Measurements from ENCODE around the gene ATP8B3. TPM values are rescaled to one million over a fixed set of nuclear protein-coding genes. Genes with fewer than 3 reads are reported as not detected.
A peak's percentile ranks its signal among the peaks of the same experiment; 100 is the strongest.

ATP8B3 gene
- total RNA-seq, 1 experiment from 2014 or later: 7.8 TPM

DNA sequence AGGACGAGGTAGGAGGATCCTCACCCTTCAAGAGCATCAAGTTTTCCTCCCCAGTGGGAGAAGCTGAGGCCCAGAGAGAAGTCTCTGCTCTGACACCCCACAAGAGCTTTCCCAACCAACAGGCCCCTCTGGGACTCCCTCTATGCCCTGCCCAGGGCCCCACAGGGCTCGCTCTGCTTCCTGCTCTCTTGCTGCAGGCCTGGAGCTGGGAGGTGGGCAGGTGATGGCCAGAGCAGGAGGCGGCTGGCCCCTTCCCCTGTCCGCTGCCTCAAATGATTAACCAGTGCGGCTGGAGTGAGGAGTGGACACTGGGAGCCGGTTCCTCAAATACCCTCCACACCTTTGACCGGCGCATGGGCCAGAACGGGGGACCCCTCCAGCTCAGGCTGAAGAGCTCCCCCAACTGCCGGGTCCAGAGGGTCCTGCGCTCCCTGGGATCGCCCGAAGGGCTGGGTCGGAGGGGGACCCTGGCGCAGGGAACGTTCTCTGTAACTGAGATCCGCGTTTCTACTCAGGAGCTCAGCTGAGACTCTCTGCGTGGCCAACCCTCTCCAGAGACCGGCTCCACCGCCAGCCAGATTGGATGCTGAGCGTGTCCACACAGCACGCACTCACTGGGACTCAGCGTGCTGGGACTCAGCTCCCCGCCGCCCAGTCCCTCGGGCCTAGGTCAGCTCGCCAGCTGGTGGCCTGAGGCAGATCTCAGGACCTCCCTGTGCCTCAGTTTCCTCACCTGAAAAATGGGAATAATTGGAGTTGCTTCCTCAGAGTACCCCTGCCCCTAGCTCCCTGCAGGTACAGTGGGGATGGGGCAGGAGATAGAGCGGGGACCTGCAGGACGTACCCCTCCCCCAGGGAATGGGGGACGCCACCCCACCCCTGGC lies 65.4 kb downstream of the ATP8B3 start:
- peak; percentile 49 for DNase-seq (ENCODE audit: low read depth)

DNA sequence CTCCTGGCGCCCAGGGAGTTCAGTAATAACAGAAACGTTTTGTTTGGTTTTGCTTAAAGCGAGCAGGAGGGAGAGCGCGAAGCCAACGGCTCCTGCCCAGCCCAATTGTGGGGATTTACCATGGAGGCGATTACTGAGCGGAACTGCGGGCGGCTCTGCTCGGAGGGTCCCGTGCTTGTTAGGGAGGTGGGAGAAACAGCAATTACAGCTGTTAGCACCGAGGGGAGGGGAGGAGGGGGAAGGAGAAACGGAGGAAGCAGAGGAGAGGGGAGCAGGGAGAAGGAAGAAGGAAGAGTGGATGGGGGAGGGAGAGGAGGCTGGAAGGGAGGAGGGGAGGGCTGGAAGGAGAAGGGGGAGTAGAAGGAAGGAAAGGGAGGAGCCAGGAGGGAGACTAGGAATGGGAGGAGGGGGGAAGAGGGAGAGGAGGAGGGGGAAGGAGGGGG lies 66.5 kb downstream of the ATP8B3 start:
- DNase-seq (ENCODE audit: low read depth): no peak

DNA sequence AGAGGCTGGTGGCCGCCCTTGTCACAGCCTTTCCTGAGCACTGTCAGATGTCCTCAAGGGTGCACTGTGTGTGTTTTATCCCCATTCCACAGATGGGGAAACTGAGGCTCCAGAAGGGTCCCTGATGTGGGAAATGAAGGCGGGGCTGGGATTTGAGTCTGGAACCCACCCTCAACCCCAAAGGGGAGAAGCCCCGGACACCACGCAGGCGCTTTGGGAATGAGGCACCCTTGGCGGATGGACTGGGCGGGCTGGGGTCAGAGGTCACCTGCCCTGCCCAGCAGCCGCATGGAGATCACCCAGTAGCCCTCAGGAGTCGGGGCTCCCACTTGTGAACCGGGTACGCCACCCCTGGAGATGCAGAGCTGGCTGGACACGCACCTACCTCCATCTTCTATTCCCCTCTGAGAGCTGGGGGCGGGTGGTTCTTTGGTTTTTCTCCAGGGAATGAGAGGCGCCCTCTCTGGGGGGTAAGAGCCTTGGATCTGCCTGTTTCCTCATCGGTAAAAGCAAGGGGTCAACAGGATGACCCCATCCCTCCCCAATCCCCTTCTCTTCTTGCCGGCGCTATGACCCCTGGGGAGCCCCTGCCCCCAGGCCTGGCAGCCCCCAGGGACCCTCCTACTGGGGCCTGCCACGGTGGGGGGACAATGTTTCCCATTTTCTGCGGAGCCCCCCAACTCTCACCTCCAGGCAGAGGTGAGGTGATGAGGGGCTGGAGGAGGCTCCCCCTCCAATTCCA lies 67.1 kb downstream of the ATP8B3 start:
- no peak for DNase-seq (ENCODE audit: low read depth)

DNA sequence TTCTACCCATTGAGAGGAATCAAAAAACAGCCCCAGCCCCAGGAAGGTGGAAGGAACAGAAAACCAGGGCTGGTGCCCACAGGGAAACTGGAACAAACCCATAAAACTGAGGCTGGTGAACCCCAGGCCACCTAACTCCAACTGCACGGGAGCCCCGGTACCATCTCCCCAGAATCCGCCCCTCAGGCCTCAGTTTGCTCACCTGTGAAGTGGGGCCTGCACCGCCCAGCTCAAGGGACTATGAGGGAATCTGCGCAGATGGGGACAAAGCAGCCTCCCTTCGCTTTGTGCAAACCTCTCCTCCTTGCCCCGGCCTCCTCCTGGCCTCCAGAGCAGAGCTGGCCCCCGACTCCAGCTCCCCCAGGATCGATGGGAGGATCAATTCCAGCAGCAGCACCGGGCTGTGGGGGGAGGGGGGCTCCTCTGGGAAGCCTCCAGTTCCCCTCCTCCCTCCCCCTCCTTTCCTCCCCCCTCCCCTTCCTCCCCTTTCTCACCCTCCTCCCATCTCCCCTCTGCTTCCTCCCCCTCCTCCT lies 67.9 kb downstream of the ATP8B3 start:
- no peak for DNase-seq (ENCODE audit: low read depth)

DNA sequence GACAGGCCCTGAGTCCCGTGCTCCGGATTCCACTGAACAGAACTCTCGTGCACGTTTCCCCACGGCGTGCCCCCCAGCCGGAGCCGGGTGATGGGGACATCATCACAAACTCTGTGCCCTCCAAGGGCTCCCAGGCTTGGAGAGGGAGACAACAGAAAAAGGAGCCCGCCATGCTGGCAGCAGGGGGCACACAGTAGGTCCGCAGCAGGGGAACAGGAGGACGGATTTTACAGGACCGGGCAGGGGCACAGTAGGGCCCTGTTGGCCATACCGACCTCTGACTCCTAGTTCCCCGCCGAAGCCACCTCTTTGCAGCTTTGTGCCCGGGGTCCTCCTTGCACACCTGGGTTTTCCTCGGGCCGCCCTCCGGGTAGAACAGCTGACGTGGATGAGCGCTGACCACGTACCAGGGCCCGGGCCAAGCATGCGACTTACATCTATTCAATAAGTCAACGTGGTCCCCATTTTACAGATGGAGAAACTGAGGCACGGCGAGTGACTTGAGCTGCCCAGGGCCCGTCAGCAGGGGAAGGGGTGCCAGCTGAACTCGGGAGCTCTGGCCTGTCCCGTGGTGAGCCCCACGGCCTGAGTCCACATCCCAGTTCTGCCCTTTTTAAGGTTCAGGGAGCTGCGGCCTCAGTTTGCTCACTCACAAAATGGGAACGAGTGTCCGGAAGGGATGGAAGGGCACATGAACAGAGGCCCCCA lies 68.9 kb downstream of the ATP8B3 start:
- no peak for DNase-seq (ENCODE audit: low read depth)

DNA sequence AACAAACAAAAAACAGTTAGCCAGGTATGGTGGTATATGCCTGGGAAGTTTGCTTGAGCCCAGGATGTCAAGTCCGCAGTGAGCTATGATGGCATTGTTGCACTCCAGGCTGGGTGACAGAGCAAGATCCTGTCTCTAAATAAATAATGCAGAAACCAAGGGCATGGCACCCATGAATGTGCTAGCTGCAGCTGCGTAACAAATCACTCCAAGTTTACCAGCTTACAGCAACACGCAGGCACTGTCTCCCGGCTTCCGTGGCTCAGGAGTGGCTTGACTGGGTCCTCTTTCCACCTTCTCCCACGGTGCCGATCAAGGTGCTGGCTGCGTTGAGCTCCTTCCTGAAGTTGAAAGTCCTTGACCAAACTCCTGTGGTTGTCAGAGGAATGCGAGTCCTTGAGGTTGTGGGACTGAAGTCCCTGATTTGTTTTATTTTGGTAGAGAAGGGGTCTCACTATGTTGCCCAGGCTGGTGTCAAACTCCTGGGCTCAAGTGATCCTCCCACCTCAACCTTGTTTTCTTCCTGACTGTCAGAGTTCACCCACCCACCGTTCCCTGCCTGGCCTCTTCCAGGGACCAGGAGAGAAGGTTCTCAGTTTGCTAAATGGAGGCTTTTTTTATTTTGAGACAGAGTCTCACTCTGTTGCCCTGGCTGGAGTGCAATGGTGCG lies 72.0 kb downstream of the ATP8B3 start:
- DNase-seq (ENCODE audit: low read depth): no peak

DNA sequence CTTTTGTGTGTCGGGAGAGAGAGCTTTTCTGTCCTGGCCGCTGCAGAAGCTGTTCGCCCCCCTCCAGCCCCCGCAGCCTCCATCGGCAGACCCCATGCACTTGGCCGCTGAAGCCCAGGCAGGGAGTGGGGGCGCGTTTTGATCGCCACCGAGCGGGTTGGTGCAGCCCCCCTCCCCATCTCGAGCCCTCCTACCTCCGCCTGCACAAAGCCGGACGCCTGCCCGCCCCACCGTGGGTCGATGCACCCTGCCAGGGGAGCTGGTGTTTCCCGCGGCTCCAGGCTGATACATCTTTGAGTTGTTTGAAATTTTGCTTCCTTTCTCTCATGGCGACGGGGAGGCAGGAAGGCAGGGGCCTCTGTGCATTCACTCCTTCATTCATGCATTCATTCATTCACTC lies 75.1 kb downstream of the ATP8B3 start:
- DNase-seq (ENCODE audit: low read depth): no peak

DNA sequence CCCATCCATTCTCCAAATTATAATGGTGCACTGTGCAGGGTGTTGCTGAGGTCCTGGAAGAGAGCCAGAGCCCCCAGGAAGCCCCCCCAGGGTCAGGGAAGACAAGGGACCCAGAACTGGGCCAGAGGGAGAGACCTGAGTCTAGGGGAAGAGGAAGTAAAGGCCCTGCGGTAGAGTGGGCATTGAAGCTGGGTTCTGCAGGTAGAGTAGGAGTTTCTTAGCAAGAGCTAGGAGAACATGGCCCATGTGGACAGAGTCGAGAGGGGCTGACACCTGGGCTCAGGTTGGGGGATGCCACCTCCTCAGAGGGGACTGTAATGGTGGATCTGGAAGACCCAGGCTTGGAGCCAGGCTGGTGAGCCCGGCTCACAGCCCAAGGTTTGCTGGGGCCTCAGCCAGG lies 75.8 kb downstream of the ATP8B3 start:
- no peak for DNase-seq (ENCODE audit: low read depth)

DNA sequence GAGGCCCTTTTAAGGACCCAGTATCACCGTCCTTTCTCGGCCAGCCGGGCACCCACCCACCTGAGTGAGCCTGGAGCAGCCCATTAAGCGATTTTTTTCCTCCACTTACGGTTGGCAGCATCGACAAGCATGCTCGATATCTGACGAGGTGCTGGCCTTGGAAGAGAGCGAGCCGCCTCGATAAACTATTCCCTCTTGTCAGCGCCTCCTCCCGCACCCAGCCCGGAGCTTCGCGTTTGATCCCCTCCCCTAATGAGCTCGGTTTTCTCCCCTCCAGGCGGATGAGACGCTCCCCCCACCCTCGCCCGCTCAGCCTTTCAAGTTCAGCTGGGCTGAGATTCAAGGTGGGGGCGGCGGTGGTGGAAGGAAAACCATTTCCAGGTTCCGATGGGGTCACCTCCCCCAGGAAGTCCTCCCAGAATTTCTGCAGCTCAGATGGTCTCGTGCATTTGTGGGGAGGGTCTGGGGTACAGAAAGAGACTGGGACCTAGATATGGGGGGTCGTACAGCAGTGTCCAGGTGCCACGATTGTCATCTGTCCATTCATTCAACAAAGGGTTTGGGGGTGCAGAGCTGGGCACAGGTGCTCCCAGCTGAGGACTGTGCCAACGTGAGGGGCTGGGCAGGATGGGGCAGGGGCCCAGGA lies 77.6 kb downstream of the ATP8B3 start:
- DNase-seq (ENCODE audit: low read depth): no peak

Other genes with a start within 250 kb of the ATP8B3 start
- gene MEX3D, start 244.0 kb downstream of the ATP8B3 start, total RNA-seq (2014; rRNA removed; shearing (Covaris generic)): 8.4 and 18.9 TPM in 2 replicates
- gene MBD3, start 219.4 kb downstream of the ATP8B3 start, total RNA-seq (2014; rRNA removed; shearing (Covaris generic)): 55.2 and 63.2 TPM in 2 replicates
- gene UQCR11, start 206.8 kb downstream of the ATP8B3 start, total RNA-seq (2014; rRNA removed; shearing (Covaris generic)): 124 and 144 TPM in 2 replicates
- 60.9 and 62.7 TPM in 2 replicates for gene TCF3, start 159.7 kb downstream of the ATP8B3 start, total RNA-seq (2014; rRNA removed; shearing (Covaris generic))
- gene ONECUT3, start 58.8 kb downstream of the ATP8B3 start, total RNA-seq (2014; rRNA removed; shearing (Covaris generic)): not detected in 2 replicates
- 3.3 and 3.5 TPM in 2 replicates for gene REXO1, start 36.2 kb upstream of the ATP8B3 start, total RNA-seq (2014; rRNA removed; shearing (Covaris generic))
- gene KLF16, start 51.3 kb upstream of the ATP8B3 start, total RNA-seq (2014; rRNA removed; shearing (Covaris generic)): 2.9 and 4.2 TPM in 2 replicates
- gene ABHD17A, start 73.2 kb upstream of the ATP8B3 start, total RNA-seq (2014; rRNA removed; shearing (Covaris generic)): 42.1 and 61.5 TPM in 2 replicates
- 1.3 and 2.4 TPM in 2 replicates for gene ADAT3, start 93.1 kb upstream of the ATP8B3 start, total RNA-seq (2014; rRNA removed; shearing (Covaris generic))
- 55.2 and 67.9 TPM in 2 replicates for gene SCAMP4, start 93.1 kb upstream of the ATP8B3 start, total RNA-seq (2014; rRNA removed; shearing (Covaris generic))
- 38.6 and 45.4 TPM in 2 replicates for gene CSNK1G2, start 128.9 kb upstream of the ATP8B3 start, total RNA-seq (2014; rRNA removed; shearing (Covaris generic))
- gene BTBD2, start 203.4 kb upstream of the ATP8B3 start, total RNA-seq (2014; rRNA removed; shearing (Covaris generic)): 37.0 and 42.1 TPM in 2 replicates
- gene MKNK2, start 239.0 kb upstream of the ATP8B3 start, total RNA-seq (2014; rRNA removed; shearing (Covaris generic)): 52.0 and 54.4 TPM in 2 replicates